ENCODE results near the gene ZMAT2. TPM values are rescaled to one million over a fixed set of nuclear protein-coding genes. Genes with fewer than 3 reads are reported as not detected.
"Not testable (repeated sequence)": the region's sequence is repeated elsewhere in the genome, so short reads cannot be mapped to it uniquely, and the experiment has no call there.

ZMAT2 gene
- total RNA-seq, 2 donors from 2014 or later: 21.2 to 33.7 TPM

DNA sequence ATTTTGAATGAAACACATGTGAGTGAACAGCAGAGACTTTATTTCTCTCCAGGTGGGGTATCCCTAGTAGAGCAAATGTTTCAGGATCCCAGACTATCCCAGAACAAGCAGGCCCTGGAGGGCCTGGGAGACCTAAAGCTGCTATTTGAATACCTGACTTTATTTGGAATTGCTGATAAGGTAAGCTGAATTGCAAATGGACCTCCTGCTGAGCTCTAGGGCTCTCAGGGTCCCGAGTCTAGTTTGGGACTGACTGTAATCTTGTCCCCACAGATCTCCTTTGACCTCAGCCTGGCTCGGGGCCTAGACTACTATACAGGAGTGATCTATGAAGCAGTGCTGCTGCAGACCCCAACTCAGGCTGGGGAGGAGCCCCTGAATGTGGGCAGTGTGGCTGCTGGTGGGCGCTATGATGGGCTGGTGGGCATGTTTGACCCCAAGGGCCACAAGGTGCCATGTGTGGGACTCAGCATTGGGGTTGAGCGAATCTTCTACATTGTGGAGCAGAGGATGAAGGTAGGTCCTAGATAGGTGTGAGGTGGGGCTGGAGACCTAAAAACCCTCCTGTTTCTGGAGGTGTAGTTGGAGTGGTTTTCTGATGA lies 3.3 kb upstream of the ZMAT2 start:
- peaks cover 66% of the 10 kb centered on the region for H3K36me3 ChIP-seq
- H3K27me3 ChIP-seq: no peaks in the 10 kb centered on the region
- no peak for DNase-seq (ENCODE audit: low spot score)
- H3K4me3 ChIP-seq: no peak overlapping the region
- H3K9me3 ChIP-seq: no peaks in the 10 kb centered on the region
- peaks cover 0 to 30% of the 10 kb centered on the region in 2 donors for H3K4me1 ChIP-seq
- TF ChIP-seq, protein P1, sequence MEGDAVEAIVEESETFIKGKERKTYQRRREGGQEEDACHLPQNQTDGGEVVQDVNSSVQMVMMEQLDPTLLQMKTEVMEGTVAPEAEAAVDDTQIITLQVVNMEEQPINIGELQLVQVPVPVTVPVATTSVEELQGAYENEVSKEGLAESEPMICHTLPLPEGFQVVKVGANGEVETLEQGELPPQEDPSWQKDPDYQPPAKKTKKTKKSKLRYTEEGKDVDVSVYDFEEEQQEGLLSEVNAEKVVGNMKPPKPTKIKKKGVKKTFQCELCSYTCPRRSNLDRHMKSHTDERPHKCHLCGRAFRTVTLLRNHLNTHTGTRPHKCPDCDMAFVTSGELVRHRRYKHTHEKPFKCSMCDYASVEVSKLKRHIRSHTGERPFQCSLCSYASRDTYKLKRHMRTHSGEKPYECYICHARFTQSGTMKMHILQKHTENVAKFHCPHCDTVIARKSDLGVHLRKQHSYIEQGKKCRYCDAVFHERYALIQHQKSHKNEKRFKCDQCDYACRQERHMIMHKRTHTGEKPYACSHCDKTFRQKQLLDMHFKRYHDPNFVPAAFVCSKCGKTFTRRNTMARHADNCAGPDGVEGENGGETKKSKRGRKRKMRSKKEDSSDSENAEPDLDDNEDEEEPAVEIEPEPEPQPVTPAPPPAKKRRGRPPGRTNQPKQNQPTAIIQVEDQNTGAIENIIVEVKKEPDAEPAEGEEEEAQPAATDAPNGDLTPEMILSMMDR (IDR thresholded peaks at IDR 0.05): no peak
- H3K27ac ChIP-seq: no peak overlapping the region

DNA sequence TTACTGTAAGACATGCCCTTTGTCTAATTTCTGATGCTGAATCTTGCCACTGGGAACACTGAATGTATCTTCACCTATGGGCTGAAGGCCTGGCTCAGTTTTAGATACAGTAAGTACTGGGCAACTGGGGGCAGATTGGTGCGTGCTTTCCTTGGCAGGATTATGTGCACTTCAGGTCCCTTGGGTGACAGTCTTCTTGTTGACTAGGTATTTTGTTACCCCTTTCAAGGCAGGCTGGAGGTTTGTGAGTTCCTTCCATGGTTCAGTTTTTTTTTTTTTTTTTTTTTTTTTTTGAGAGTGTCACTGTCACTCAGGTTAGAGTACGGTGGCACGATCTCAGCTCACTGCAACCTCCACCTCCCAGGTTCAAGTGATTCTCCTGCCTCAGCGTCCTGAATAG lies 7.6 kb downstream of the ZMAT2 start:
- TF ChIP-seq, protein P1 (IDR thresholded peaks at IDR 0.05): no peak
- H3K9me3 ChIP-seq: no peaks in the 10 kb centered on the region
- H3K4me3 ChIP-seq: no peak overlapping the region
- no peak overlapping the region for H3K27ac ChIP-seq
- no peak for DNase-seq (ENCODE audit: low spot score)
- no peaks in the 10 kb centered on the region for H3K27me3 ChIP-seq
- peaks cover 40% of the 10 kb centered on the region for H3K36me3 ChIP-seq
- H3K4me1 ChIP-seq: peaks cover 0 to 7% of the 10 kb centered on the region in 2 donors

DNA sequence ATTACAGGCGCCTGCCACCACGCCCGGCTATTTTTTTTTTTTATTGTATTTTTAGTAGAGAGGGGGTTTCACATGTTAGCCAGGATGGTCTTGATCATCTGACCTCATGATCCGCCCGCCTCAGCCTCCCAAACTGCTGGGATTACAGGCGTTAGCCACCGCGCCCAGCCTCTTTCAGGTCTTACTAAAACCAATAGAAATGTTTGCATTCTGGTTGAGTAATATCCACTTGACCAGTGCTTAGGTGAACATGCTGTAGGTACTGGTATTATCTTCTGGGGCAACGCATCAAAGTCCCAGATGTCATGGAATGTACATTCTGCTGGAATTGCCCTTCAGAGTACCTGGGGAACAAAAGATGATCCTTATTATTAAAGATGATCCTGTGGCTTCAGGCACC lies 8.5 kb downstream of the ZMAT2 start:
- not testable (repeated sequence) for H3K9me3 ChIP-seq; H3K27me3 ChIP-seq; DNase-seq (ENCODE audit: low spot score); H3K27ac ChIP-seq; H3K4me3 ChIP-seq; H3K4me1 ChIP-seq
- H3K36me3 ChIP-seq: peaks cover 30% of the 10 kb centered on the region

DNA sequence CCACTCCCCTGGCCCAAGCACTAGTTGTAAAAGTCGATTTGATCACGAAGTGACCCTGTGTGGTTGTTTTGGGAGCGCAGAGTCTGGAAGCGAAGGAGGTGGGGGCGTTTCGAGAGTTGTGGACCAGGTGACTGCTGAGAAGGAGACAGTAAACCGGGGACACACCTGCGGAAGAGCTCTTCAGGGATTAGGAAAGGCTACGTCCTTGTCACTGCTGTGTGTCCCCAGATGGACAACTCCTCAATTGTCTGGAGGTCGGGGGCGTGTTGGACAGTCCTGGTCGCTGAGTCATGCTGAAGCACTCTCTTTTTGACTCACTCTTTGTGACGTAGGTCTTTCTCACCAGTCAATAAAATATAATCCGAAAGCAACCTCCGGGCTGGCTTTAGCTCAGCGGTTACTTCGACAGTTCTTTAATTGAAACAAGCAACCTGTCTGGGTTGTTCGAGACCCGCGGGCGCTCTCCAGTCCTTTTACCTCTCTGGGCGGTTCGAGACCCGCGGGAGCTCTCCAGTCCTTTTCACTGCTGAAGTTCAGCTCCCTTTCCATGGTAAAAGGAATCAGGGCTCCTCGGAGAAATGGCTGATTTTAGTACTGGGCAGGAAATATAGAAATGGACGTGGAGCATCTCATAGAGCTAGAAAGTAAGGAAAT lies 10.8 kb downstream of the ZMAT2 start:
- Histone ChIP-seq H3K27ac (peak overlapping the region; percentile 92 to 94), H3K4me3 (peak overlapping the region; percentile 44 to 58), H3K4me1 (peaks cover 0 to 7% of the 10 kb centered on the region in 2 donors), H3K36me3 (peaks cover 8% of the 10 kb centered on the region), H3K27me3 (no peaks in the 10 kb centered on the region), H3K9me3 (no peaks in the 10 kb centered on the region)
- TF ChIP-seq, protein P1 (IDR thresholded peaks at IDR 0.05): no peak
- peak; percentile 98 for DNase-seq (ENCODE audit: low spot score)

DNA sequence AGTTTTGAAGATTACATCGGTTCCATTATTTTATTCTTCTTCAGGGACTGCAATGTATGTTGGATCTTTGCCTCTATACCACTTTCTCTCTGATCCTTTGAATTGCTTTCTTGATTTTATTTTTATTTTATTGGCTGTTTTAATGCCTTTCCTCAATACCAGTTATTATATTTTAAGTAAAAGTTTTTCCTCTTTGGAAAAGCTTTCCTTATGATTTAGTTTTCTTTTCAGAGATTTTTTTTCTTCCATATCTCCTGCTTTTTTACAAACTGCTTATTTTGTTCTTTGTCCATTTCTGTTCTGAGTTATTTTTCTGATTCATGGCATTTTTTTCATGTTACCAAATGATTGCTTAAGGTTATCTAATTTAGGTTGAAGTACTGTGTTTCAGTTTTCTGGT lies 11.5 kb downstream of the ZMAT2 start:
- no peak overlapping the region for H3K27ac ChIP-seq
- TF ChIP-seq, protein P1 (IDR thresholded peaks at IDR 0.05): no peak
- no peaks in the 10 kb centered on the region for H3K27me3 ChIP-seq
- no peak for DNase-seq (ENCODE audit: low spot score)
- peaks cover 0 to 7% of the 10 kb centered on the region in 2 donors for H3K4me1 ChIP-seq
- H3K9me3 ChIP-seq: no peaks in the 10 kb centered on the region
- H3K4me3 ChIP-seq: no peak overlapping the region
- peaks cover under 1% of the 10 kb centered on the region for H3K36me3 ChIP-seq

DNA sequence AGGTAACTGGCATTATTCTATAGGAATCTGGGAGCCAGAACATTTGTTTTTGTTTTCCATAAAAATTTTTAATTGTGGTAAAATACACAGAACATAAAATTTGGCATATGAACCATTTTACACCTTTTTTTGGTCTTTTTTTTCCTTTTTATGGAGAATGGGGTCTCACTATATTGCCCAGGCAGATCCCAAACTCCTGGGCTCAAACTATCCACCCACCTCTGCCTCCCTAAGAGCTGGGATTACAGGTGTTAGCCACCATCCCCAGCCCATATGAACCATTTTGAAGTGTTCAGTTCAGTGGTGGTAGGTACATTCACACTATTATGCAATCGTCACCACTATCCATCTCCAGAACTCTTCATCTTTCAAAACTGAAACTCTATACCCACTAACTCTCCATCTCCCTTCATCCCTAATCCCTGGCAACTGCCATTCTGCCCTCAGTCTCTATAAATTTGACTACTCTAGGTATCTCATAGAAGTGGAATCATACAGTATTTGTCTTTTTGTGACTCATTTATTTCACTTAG lies 13.4 kb downstream of the ZMAT2 start:
- peaks cover 0 to 7% of the 10 kb centered on the region in 2 donors for H3K4me1 ChIP-seq
- H3K27me3 ChIP-seq: no peaks in the 10 kb centered on the region
- TF ChIP-seq, protein P1 (IDR thresholded peaks at IDR 0.05): no peak
- no peaks in the 10 kb centered on the region for H3K9me3 ChIP-seq
- DNase-seq (ENCODE audit: low spot score): no peak
- H3K36me3 ChIP-seq: no peaks in the 10 kb centered on the region
- no peak overlapping the region for H3K27ac ChIP-seq
- no peak overlapping the region for H3K4me3 ChIP-seq

DNA sequence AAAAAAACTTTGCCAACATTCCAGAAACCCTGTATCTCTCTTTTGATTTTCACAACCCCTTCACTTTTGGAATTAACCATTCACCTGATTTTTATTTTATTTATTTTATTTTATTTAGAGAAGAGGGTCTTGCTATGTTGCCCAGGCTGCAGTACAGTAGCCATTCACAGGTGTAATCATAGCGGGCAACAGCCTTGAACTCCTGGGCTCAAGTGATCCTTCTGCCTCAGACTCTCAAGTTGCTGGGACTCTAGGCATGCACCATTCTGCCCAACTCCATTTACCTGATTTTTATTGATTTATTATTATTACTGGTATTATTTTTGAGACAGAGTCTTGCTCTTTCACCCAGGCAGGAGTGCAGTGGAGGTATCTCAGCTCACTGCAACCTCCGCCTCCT lies 16.0 kb downstream of the ZMAT2 start:
- not testable (repeated sequence) for H3K36me3 ChIP-seq

More for the DNA sequence above, 16.0 kb downstream of the ZMAT2 start:
- not testable (repeated sequence) for H3K27me3 ChIP-seq; DNase-seq (ENCODE audit: low spot score); H3K4me3 ChIP-seq; H3K4me1 ChIP-seq; H3K27ac ChIP-seq; H3K9me3 ChIP-seq

Data from right atrium auricular region (tissue), 2 donors.